ENCODE measurements around the gene MRPL20. TPM values are rescaled to one million over a fixed set of nuclear protein-coding genes. Genes with fewer than 3 reads are reported as not detected.
"Not testable (repeated sequence)": the region's sequence is repeated elsewhere in the genome, so short reads cannot be mapped to it uniquely, and the experiment has no call there.

Gene MRPL20
- total RNA-seq, 1 donor from 2014 or later, result 127 TPM

DNA sequence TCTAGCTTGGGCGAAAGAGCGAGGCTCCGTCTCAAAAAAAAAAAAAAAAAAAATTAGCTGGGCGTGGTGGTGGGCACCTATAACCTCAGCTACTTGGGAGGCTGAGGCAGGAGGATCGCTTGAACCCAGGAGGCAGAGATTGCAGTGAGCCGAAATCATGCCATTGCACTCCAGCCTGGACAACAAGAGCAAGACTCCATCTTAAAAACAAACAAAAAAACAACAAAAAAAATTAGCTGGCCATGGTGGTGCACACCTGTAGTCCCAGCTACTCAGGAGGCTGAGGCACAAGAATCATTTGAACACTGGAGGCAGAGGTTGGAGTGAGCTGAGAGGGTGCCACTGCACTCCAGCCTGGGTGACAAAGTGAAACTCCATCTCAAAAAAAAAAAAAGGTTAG, 21.9 kb upstream of the MRPL20 start:
- intact Hi-C loops (cut with DNase I); DNase-seq (ENCODE audit: low spot score): not testable (repeated sequence)

GRCh38 chr1:1428174-1428573, 21.1 kb upstream of the MRPL20 start:
- DNase-seq (ENCODE audit: low spot score), result no peak
- intact Hi-C loops (cut with DNase I), result no loop called here

- no peak for DNase-seq (ENCODE audit: low spot score)
These were observed 20.7 kb upstream of the MRPL20 start for GRCh38 chr1:1427820-1428148.

GRCh38 chr1:1427106-1427819, 20.2 kb upstream of the MRPL20 start:
- no peak for DNase-seq (ENCODE audit: low spot score)
- intact Hi-C loops (cut with DNase I), result no loop called here

More at GRCh38 chr1:1427820-1428148, 20.7 kb upstream of the MRPL20 start:
- intact Hi-C loops (cut with DNase I), result no loop called here

DNA sequence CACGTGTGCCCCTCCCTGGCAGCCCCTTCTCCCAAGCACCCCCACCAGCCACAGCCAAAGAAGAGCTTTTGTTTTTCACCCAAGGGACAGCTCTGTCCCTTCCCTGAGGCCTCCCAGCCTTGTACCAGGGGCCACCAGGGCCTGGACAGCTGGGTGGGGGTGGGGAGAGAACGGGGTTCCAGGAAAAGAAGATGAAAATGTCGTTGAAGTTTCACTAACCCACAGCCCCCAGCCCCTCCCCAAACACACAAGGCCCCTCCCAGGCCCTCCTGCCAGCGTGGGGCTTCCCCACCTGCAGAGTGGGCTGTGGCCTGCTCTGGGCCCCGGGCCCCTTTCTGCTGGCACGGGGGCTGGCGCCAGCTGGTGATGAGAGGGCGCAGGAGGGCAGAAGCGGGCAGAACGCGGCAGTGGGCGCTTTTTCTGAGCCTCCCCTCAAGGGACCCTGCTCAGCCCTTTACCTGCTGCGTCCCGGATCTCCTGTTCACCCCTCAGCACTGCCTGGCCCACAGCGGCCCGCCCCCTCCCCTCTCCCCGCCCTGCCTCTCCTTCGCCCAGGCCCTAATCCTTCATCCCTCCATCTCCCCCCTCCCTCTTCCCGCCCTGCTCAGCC, 19.5 kb upstream of the MRPL20 start:
- DNase-seq (ENCODE audit: low spot score), result no peak
- intact Hi-C loops (cut with DNase I), result no loop called here

GRCh38 chr1:1425753-1426495, 18.8 kb upstream of the MRPL20 start:
- no peak for DNase-seq (ENCODE audit: low spot score)
- intact Hi-C loops (cut with DNase I), result no loop called here

- intact Hi-C loops (cut with DNase I), result no loop called here
- DNase-seq (ENCODE audit: low spot score), result no peak
These were observed 18.3 kb upstream of the MRPL20 start for GRCh38 chr1:1425426-1425752.

DNA sequence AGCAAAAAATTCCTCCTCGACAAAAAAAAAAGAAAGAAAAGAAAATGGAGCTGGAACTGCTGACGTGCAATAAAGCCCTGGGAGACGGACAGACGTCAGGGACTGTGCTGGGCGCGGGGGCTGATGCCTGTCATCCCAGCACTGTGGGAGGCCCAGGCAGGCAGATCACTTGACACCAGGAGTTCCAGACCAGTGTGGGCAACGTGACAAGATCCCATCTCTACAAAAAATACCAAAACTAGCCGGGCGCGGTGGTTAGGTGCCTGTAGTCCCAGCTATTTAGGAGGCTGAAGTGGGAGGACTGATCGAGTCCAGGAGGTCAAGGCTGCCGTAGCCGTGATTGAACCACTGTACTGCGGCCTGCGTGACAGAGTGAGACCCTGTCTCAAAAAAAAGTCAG, 17.6 kb upstream of the MRPL20 start:
- intact Hi-C loops (cut with DNase I), result no loop called here
- no peak for DNase-seq (ENCODE audit: low spot score)

- no peak for DNase-seq (ENCODE audit: low spot score)
- intact Hi-C loops (cut with DNase I), result no loop called here
These were observed 16.1 kb upstream of the MRPL20 start for GRCh38 chr1:1423245-1423597.

DNA sequence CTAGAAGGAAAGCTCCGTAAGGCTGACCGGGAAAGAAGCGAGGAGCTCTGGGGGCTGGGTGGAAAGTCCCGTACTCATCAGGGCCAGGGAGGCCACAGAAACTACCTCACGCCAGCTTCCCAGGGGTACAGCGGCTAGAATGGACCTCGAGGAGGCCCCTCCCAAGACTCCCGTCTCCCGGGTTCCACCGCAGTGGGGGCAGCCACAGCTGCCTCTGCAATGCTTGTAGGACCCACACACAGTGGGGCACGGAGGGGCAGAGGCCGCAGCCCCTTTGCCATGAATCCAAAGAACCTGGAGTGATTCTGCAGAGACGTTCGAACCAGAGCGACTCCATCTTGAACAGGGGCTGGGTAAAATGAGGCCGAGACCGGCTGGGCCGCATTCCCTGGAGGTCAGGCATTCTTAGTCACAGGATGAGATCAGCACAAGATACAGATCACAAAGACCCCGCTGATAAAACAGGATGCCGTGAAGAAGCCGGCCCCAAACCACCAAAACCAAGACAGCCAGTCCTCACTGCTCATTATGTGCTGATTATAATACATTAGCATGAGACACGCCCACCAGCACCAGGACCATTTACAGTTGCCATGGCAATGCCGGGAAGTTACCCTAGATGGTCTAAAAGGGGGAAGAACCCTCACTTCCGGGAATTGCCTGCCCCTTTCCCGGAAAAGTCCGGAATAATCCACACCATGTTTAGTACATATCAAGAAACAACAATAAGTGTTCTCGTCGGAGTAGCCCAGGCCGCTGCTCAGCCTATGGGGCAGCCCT, 15.6 kb upstream of the MRPL20 start:
- no peak for DNase-seq (ENCODE audit: low spot score)
- intact Hi-C loops (cut with DNase I), result no loop called here

DNA sequence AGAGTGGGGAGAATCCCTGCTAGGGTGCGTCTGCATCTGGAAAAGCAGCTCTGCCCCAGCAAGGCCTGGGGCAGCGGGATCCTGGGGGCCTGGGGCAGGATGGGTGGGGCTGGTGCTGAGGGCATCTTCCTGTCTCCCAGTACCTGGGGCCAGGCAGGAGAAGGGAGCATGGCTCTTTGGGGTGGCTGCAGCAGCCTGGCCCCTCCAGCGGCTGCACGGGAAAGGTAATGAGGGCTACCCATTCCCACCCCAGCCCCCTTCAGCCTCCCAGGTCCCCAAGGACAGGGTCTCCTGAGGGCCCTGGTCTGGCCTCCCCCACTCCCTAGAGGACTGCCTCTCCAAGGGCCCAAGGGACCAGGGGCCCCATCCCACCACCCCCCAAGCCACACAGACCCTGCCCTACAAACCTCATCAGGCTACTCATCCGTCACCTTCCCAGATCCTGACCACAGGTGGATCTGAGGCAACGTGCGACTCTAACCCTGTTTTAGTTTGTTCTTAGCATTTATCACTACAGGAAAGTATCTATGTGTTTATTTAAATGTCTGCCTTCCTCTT, 14.9 kb upstream of the MRPL20 start:
- DNase-seq (ENCODE audit: low spot score), result no peak
- intact Hi-C loops (cut with DNase I), result no loop called here

GRCh38 chr1:1421147-1421906, 14.2 kb upstream of the MRPL20 start, which contains the start of gene ANKRD65:
ANKRD65 (minus strand) TSS chr1:1421276; CDS start chr1:1421005, 271 bp downstream.
- intact Hi-C loops (cut with DNase I), result no loop called here
- no peak for DNase-seq (ENCODE audit: low spot score)

- intact Hi-C loops (cut with DNase I), result no loop called here
- no peak for DNase-seq (ENCODE audit: low spot score)
These were observed 13.6 kb upstream of the MRPL20 start for GRCh38 chr1:1420654-1421141.

- no peak for DNase-seq (ENCODE audit: low spot score)
These were observed 12.9 kb upstream of the MRPL20 start for GRCh38 chr1:1419813-1420653.

DNA sequence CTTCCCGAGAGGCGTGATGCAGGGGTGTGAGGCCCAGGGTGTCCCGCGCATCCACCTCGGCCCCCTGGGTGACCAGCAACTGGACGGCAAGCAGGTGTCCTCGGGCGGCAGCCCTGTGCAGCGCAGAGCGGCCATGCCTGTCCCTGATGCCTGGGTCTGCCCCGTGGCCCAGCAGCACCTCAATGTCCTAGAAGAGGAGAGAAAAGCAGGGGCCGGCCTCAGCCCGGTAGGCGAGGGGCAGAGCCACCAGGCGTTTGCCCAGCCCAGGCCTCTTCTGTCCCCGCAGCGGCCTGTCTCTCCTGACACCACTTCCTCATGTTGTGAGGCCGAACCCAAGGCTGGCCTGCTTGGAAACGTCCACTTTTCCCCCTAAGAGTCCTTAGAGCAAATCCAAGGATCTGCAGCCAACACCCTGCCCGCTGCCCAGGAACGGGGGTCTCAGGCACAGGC, 12.3 kb upstream of the MRPL20 start:
- intact Hi-C loops (cut with DNase I), result no loop called here
- no peak for DNase-seq (ENCODE audit: low spot score)

More at GRCh38 chr1:1419813-1420653, 12.9 kb upstream of the MRPL20 start:
- intact Hi-C loops (cut with DNase I), result no loop called here

GRCh38 chr1:1418464-1419362, 11.6 kb upstream of the MRPL20 start:
- intact Hi-C loops (cut with DNase I), result no loop called here
- DNase-seq (ENCODE audit: low spot score), result no peak

DNA sequence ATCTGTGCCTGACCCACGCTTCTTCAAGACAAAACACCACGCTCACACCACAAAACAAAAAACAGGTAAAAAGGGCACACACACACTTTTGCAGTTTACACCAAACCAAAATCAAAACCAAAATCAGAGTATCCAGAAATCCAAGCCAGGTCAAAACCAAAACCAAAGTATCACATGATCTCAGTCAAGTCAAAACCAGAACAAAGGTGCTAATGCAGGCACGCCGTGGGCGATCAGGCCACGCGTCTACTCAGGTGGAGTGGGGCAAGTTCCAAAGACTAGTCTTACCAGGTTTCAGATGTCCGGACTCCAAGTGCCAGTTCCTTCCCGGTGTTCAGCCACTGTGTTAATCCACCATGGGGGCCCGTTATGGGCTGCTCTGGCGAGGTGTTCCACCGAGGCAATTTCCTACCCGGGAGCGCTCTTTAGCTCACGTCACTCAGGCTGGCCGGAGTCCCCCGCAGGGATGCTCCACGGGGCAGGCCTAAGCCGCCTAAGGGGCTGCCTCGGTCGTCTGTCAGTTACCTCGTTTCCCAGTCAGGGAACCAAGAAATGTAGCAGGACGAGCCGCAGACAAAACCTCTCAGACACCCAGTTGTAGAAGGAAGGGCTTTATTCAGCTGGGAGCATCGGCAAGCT, 10.9 kb upstream of the MRPL20 start:
- intact Hi-C loops (cut with DNase I); DNase-seq (ENCODE audit: low spot score): not testable (repeated sequence)

Data from cardiac septum (tissue), 1 donor.